GM19372 (cell line): ENCODE results near the gene ZNF653.
"Not testable (repeated sequence)": the region's sequence is repeated elsewhere in the genome, so short reads cannot be mapped to it uniquely, and the experiment has no call there.

ENCODE experiments used
- ATAC-seq: cut with Tn5 transposase; IDR thresholded peaks from one replicate; pipeline ENCODE4 v1.9.1; 2021; ENCODE audit warnings: mild to moderate bottlenecking, low read depth, moderate library complexity; ENCODE audit not compliant: unreplicated experiment

The ZNF653 gene

DNA sequence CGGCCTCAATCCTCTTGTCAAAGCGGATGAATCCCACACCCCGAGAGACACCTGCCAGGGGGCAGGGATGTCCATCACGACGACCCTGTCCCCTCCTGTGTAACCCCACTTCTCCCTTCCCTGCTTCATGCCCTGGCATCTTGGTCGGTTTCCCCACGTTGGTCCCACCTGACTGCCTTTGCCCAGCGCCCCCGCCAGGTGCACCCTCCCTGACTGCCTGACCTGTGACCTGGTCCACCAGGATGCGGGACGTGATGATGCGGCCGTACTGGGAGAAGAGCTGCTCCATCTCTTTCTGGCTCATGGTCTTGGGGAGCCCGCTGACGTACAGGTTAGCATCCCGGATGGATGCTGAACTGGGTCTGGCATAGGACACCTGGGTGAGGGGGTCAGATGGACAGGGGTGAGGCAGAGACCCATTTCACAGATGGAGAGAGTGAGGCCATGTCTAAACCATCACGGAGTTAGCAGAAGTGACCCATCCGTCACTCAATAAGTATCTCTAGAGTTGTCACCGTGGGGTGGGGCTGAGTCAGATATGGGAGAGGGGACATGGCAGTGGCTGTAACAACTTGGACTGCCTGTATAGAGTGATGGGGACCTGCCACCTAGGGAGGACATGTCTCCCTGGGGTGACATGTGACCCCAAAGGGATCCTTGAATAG is 47.3 kb downstream of the ZNF653 start:
- ATAC-seq = no peak

DNA sequence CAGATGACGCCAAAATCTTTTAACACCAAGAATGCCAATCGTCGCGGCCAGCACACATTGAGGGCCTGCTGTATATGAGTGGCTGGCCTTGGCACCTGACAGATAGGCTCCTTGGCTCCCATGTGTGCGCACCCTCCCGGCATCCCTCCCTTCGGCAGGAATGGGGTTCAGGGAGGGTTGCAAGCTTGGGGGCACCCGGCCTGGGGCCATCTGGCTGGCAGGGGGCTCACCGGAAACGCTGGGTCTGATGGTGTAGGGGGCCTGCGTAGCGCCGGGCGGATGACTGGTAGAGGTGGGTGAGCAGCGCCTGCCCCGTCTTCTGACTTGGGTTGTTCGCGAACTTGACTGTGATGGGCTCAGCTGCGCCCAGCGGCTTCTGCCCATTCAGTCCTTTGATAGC is 47.8 kb downstream of the ZNF653 start:
- ATAC-seq = no peak

DNA sequence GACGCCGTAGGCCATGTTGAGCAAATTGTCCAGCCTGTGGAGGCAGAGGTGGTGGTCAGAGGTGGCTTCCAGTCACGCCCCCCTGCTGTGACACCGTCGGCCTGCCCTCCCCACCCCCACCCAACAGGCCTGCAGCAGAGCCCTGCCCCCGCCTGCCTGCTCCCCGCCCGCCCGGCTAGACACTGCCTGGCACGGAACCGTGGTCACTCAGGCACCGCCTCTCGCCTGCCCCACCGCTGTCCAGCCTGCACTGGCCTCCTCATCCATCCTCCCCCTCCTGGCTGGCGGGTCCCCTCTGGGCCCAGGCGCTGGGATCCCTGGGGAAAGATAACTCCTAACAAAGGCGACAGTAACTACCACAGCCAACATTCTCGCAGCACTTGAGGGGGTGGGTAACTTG is 48.5 kb downstream of the ZNF653 start:
- ATAC-seq = no peak

DNA sequence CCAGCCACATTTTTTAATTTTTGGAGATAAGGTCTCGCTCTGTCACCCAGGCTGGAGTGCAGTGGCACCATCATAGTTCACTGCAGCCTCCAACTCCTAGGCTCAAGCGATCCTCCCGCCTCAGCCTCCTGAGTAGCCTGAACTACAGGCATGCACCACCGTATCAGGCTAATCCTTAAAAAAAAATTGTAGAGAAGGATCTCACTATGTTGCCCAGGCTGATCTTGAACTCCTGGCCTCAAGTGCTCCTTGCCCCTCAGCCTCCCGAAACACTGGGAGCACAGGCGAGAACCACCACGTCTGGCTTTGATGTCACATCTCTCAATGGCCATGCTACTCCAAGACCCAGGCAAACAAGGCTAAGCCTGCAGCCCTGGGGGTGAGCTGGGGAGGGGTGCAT is 49.0 kb downstream of the ZNF653 start:
- ATAC-seq = no peak

DNA sequence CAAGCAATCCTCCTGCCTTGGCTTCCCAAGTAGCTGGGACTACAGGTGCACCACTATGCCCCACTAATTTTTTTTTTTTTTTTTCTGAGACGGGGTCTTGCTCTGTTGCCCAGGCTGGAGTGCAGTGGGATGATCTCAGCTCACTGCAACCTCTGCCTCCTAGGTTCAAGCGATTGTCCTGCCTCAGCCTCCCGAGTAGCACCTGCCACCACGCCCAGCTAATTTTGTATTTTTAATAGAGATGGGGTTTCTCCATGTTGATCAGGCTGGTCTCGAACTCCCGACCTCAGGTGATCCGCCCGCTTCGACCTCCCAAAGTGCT is 50.4 kb downstream of the ZNF653 start:
- ATAC-seq = not testable (repeated sequence)

DNA sequence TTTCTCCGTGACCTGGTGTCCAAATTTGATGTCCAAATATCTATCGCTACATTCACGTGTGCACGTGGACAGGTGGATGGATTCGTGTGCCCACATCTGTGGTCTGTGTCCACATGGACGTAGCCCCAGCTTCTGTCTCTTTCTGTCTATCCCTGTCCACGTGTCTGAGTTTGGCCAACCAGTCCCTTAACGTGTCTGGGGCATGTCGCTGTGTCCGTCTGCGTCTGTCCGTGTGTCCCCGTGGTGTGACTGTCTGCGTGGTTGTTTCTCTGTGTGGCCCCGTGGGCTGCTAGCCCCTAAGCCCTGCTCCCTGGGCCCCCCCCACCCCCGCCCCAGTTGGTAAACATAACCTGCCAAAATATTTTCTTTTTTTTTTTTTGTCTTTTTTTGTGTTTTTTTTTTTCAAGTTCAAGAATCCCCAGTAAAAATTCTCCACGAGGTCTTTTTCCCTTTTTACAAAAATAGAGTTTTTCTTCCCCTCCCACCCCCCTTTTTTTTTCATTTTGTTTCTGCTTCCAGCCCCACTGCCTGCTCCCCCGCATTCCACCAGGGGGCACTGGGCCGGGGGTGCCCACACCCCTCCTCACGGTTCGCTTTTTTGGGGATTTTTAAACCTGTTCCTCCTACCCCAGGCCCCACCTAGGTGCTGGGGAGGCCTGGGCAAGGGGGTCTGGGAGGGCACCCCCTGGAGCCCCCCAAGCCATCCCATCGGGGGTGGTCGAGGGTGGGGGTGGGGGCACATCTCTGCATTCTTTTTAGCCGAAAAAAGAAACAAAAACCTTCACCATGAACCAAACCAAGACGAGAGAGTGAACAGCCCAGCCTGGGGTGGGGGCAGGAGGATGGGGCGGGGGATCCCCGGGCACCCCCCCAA is 51.9 kb downstream of the ZNF653 start:
- ATAC-seq = no peak

DNA sequence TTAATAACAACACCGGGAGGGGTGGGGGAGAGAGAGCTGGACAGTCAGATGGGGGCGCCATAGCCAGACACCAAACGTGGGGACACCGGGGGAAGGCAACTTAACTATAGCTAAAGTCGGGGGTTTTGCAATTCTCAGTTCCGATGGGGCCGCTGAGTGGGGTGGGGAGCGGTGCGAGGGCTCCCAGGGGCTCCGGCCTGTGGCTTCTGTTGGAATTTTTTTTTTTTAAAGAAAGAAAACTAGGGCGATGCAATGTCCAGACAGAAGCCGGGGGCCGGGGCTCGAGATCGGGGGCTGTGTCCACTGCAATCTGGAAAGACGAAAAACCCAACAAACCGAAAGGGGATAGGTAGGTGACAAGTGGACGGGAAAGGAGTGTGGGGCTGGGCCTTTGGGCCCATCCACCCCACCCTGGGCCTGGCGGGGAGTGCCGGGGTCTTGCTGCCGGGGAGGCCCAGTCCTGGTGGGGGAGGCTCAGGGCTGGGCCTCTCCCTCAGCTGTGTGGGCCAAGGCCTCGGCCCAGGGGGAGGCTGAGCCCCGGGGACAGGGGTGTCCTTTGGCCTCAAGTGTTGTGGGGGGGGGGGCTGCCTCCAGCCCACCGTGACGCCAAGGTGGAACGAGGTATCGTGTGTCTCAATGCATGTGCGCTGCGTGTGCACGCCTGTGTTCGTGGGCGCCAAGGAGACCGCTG is 52.9 kb downstream of the ZNF653 start:
- ATAC-seq = no peak

DNA sequence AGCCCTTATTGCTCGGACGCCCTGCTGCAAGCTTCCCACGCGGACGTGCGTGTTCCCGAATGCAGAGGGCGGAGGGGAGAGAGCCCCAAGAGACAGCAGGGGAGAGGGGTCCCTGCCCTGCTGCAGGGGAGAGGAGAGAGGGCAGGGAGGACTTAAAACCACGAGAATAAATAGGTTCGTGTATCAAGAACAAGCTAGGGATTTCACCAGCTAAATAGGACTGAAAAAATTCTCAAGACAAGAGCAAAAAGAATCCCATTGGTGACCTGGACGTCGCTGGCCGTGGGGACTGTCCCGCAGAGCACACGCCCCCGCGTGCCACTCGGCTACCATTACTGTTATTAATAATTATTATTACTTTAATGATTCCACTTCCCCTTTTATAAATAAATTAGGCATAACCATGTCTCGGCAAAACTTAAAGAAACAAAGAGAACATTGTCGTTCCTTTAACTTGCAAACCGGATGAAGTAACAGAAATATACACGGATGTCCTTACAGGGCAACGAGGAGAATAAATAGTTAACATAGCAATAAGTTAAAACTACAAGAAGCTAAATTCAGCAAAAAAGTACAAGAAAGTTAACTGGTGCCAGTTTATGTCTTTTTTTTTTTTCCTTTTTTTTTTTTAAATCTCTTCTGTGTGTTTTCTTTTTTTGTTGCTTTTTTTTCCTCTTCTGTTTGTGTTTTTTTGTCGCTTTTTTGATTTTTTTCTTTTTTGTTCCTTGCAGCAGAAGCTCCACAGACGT is 53.6 kb downstream of the ZNF653 start:
- ATAC-seq = no peak

DNA sequence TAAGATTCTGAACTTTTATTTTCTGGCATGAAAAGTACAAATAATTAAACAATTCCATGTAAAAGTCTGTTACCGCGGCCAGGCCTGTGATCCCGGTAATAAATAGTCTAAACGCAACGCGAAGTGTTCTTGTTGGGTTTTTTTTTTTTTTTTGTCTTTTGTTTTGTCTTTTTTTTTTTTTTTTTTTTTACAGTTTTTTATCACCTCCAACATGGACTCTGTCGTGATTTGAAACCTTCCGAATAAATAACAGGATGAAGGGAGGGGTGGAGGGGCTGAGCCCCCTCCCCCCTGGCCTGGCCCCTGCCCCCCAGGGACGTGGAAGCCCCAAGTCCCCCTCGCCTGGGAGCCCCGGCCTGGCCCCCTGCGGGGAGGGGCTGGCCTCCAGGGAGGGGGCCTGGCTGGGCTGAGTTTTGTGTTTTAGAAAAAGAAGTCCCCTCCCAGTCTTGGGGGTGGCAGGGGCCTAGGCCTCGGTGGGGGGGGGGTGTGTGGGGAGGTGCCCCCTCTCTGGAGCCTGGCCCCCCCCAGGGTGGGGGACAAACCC is 54.2 kb downstream of the ZNF653 start:
- ATAC-seq = no peak

DNA sequence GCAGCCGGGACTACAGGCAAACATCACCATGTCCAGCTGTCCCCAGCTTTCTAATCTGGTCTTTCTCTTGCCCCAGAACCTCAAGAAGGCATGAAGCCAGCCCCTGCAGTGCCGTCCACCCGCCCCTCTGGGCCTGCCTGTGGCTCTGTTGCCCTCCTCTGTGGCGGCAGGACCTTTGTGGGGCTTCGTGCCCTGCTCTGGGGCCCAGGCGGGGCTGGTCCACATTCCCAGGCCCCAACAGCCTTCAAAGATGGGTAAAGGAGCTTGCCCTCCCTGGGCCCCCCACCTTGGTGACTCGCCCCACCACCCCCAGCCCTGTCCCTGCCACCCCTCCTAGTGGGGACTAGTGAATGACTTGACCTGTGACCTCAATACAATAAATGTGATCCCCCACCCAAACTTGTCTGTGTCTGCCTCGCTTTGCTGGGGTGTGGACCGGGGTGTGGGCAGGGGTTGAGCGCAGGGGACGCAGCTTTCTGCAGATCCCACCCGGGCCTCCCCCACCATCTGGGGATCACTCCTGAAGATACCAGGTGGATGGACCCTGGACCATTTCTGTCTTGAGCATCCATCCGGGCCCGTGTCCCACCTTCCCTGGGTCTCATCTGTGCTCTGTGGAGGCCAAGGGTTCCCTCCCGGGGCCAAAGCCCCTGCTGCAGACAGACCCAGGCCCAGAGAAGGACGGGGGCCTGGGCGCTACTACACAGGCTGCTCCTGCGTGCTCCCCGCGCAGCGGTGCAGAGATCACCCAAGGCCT is 54.9 kb downstream of the ZNF653 start:
- no peak for ATAC-seq

DNA sequence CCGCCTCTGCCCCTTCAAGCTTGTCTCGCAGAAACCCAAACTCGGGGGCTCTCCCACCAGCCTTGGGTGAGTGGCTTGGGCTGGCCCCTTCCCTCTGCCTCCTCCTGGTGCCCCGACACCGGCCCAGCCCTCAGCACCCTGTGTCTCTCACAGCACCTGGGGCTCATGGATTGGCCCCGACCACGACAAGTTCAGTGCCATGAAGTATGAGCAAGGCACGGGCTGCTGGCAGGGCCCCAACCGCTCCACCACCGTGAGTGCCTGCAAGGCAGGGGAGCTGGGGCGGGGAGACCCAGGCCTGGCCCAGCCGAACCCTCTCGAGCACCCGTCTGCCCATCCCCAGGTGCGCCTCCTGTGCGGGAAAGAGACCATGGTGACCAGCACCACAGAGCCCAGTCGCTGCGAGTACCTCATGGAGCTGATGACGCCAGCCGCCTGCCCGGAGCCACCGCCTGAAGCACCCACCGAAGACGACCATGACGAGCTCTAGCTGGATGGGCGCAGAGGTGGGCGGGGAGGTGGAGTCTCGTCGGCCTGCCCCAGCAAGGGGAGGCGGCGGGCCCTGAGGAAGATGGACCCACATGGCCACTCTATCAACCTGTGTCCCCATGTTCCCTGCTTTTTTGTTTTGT is 56.6 kb downstream of the ZNF653 start:
- ATAC-seq = no peak

DNA sequence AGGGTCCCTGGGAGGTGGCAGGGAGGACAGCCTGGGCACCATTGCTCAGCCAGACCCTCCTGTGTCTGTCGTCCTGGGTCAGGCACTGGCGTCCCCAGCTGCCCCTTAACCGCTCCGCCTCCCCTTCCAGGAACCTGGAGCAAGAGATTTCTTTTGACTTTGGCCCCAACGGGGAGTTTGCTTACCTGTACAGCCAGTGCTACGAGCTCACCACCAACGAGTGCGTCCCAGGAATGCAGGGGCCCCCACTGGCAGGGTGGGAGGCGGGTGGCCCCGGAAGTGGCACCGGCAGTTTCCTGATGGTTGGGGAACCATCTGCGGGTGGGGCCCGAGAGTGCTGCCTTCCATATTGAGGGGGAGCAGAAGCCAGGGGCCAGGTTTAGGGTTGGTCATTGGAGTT is 57.2 kb downstream of the ZNF653 start:
- ATAC-seq = no peak

DNA sequence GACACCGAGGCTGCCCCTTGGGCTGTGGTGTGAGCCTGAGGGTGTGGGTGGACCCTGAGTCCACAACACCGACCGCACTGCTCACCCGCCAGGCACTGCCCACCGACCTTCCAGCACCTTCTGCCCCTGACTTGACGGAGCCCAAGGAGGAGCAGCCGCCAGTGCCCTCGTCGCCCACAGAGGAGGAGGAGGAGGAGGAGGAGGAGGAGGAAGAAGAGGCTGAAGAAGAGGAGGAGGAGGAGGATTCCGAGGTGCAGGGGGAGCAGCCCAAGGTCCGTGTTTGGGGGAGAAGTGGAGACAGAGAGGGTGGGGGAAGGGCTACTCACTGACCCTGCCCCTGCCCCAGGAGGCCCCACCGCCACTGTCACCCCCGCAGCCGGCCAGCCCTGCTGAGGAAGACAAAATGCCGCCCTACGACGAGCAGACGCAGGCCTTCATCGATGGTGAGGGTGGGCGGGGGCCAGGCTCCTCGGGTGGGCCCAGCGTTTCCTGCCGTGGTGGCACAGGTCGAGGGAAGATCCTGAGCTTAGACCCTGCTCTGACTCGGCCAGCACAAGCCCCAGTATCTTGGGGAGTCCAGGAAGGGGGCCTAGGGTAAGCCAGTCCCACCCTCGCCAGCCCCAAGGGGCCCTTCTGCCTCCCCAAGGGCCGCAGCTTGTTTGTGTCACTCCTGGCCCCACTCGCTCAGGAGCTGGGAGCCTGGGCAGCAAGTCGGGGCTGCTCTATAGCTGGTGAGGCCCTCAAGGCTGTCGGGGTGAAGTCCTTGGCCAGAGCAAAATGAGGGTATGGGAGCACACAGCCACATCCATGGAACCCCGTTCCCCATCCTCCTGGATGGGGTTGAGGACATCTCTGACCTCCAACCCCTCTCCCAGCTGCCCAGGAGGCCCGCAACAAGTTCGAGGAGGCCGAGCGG is 58.0 kb downstream of the ZNF653 start:
- no peak for ATAC-seq

DNA sequence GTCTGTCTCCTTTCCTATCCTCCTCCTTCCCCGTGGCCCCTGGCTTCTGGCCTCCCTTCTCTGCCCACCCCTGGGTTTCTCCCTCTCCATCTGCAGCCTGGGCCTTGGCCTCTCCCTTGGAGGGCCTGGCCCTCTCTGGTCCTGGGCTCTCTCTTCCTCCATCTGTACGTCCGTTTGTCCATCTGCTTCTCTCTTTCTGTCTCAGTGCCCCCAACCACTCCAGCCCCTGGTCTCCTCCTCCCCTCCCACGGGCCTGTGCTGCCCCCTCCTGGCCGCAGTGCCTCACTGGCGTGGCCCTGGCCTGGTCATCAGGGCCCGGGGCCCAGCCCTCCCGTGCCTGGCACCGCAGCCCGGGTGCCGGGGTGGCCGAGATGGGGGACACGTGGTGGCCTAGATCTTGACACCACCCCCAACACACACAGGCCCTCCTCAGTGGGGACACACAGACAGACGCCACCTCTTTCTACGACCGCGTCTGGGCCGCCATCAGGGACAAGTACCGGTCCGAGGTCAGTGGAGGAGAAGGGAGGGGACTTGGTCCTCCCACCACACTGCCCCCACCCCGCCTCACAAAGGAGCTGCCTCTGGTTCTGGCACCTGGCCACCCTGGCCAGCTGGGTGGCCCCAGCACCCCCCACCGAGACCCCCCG is 58.9 kb downstream of the ZNF653 start:
- no peak for ATAC-seq

DNA sequence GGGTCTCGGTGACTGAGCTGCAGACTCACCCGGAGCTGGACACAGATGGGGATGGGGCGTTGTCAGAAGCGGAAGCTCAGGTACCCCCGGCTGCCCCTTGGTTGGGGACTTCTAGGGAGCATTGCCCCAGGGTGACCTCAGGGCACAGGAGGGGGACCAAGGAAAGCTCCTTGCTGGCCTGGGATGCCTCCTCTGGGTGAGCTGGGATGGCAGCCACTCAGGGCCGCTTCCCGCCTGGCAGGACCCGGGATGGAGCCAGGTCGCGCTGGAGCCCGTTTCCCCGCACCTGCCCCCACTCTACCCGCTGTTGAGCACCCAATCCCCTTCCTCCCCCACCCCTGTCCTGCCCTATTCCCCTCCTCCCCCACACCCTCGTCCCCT is 59.4 kb downstream of the ZNF653 start:
- ATAC-seq = no peak

DNA sequence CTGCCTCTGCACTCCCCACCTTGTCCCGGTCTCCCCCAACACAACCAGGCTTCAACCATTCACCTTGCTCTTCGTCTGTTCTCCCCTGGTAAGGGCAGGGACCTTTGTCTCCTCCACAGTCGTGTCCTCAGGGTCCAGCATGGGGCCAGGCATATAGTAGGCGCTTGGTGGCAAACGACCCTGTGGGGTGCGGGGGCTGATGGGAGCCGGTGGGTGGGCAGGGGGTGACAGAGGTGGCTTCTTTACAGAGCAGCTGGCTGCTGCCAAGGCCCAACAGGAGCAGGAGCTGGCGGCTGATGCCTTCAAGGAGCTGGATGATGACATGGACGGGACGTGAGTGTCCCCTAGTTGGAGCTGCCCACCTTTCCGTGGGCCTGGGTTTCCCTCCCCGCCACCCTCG is 60.5 kb downstream of the ZNF653 start:
- no peak for ATAC-seq

DNA sequence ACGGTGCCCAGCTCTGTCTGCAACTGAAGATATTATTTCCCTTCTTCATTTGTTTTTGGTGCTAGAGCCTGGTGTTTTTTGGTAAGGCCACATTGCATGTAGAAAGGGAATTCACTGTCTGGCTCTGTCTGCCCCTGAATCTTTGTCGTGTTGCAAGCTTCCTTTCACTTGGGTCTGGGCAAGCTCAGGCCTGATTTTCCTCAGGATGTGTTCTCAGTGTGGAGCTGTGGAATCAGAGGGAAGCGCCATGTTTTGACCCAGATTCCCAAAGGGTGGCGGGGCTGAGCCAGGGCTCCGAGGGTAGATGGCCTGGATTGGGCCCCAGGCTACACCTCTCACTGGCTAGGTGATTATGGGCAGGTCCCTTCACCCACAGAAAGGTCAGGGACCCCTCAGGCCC is 61.6 kb downstream of the ZNF653 start:
- ATAC-seq = no peak

DNA sequence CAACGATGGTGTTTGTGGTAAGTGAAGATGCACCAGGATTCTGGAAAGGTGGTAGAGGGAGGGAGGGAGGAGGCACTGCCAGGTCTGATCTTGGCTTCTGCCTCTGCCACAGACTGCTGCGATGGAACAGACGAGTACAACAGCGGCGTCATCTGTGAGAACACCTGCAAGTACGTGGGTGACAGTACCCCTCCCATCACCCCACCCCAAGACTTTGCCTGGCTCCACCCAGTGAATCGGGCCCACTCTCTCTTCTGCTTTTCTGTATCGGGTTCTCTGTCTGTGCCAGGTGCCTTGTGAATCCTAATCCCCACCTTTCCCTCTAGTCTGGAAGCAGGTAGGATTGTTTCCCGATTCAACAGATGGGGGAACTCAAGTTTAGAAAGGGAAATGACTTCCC is 67.7 kb downstream of the ZNF653 start:
- ATAC-seq = no peak
